Measurements from ENCODE around the gene PPM1N.

DNA sequence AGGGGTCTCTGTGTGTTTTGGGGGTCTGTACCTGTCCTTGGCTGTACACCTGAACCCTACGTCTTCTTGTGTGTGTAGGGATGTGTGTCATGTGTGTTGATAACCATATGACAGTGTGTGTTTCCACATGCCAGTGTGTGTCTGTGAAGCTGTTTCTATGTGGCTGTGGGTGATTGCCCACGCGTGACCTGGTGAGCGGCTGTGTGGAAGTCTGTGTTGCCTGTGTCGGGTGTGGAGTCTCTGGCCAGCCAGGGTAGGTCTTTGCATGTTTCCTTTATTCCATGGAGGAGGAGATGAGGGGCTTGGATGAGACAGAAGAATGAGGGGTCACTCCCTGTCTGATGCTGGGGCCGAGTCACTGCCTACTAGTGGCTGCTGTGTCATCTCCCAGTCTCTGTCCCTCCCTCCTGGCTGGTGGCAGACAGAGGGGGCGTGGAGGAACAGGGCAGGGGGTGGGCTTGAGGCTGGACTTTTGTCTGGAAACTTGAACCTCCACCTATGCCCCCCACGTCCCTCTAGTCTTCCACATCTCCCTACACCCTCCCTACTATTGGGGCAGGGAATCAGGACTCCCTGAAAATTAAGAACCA, 33.3 kb upstream of the PPM1N start:
- TF ChIP-seq, protein P1, sequence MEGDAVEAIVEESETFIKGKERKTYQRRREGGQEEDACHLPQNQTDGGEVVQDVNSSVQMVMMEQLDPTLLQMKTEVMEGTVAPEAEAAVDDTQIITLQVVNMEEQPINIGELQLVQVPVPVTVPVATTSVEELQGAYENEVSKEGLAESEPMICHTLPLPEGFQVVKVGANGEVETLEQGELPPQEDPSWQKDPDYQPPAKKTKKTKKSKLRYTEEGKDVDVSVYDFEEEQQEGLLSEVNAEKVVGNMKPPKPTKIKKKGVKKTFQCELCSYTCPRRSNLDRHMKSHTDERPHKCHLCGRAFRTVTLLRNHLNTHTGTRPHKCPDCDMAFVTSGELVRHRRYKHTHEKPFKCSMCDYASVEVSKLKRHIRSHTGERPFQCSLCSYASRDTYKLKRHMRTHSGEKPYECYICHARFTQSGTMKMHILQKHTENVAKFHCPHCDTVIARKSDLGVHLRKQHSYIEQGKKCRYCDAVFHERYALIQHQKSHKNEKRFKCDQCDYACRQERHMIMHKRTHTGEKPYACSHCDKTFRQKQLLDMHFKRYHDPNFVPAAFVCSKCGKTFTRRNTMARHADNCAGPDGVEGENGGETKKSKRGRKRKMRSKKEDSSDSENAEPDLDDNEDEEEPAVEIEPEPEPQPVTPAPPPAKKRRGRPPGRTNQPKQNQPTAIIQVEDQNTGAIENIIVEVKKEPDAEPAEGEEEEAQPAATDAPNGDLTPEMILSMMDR (IDR thresholded peaks at IDR 0.05 in 2 of 3, conservative IDR thresholded peaks at IDR 0.05 in 1 of 3; ENCODE audit: borderline replicate concordance in 1 of 3, insufficient read depth in 1 of 3, low read depth in 2 of 3, low read length in 2 of 3): peak in 1 of 3 experiments; percentile 20; a peak in 1 of 6 replicates
- TF ChIP-seq ZNF274 (IDR thresholded peaks at IDR 0.05; ENCODE audit: low read depth, low read length): no peak
